ENCODE data around the gene SEMA5B.

DNA sequence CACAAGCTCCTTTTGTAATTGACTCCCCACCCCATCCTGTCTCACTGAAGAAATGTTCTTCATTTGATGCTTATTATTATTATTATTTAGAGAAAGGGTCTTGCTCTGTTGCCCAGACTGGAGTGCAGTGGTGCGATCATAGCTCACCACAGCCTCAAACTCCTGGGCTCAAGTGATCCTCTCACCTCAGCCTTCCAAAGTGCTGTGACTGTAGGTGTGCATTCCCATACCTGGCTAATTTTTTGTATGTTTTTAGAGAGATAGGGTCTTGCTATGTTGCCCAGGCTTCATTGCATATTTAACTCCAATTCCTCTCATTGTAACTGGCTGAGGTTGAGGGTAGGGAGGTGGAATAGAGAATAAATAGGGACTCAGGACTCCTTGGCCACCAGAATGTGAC, 22.3 kb downstream of the SEMA5B start:
- TF ChIP-seq, protein P1, sequence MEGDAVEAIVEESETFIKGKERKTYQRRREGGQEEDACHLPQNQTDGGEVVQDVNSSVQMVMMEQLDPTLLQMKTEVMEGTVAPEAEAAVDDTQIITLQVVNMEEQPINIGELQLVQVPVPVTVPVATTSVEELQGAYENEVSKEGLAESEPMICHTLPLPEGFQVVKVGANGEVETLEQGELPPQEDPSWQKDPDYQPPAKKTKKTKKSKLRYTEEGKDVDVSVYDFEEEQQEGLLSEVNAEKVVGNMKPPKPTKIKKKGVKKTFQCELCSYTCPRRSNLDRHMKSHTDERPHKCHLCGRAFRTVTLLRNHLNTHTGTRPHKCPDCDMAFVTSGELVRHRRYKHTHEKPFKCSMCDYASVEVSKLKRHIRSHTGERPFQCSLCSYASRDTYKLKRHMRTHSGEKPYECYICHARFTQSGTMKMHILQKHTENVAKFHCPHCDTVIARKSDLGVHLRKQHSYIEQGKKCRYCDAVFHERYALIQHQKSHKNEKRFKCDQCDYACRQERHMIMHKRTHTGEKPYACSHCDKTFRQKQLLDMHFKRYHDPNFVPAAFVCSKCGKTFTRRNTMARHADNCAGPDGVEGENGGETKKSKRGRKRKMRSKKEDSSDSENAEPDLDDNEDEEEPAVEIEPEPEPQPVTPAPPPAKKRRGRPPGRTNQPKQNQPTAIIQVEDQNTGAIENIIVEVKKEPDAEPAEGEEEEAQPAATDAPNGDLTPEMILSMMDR (IDR thresholded peaks at IDR 0.05; ENCODE audit: insufficient read depth, low read length, poor library complexity, severe bottlenecking), result no peak
- no peak for TF ChIP-seq EZH2phosphoT487 (conservative IDR thresholded peaks at IDR 0.05; ENCODE audit: low read length)
